AG09319 (cell line): Measurements from ENCODE around the gene GRIA3.
"Not testable (repeated sequence)": the region's sequence is repeated elsewhere in the genome, so short reads cannot be mapped to it uniquely, and the experiment has no call there.

Experiments used
- DNase-seq: peaks from one replicate; pipeline ENCODE4 v3.0.0-alpha.2; 2010; ENCODE audit warnings: low read depth; ENCODE audit errors: extremely low read depth
- CTCF ChIP-seq: IDR thresholded peaks from 2 replicates; pipeline ENCODE4 v1.5.1; 2011; ENCODE audit warnings: low read depth, mild to moderate bottlenecking, inconsistent platforms, low read length, moderate library complexity

Gene GRIA3

GRCh38 chrX:123361371-123361770 lies 177.3 kb downstream of the GRIA3 start:
- no peak for TF ChIP-seq CTCF
- DNase-seq = no peak

- not testable (repeated sequence) for DNase-seq
Observed at GRCh38 chrX:123386196-123386595, 202.1 kb downstream of the GRIA3 start.

GRCh38 chrX:123392921-123393320 lies 208.8 kb downstream of the GRIA3 start:
- no peak for DNase-seq

GRCh38 chrX:123399709-123400108 lies 215.6 kb downstream of the GRIA3 start:
- no peak for TF ChIP-seq CTCF
- no peak for DNase-seq

More at GRCh38 chrX:123392921-123393320, 208.8 kb downstream of the GRIA3 start:
- no peak for TF ChIP-seq CTCF

GRCh38 chrX:123405231-123405630 lies 221.2 kb downstream of the GRIA3 start:
- TF ChIP-seq CTCF = no peak
- no peak for DNase-seq

GRCh38 chrX:123408821-123409737 lies 225.0 kb downstream of the GRIA3 start:
- no peak for TF ChIP-seq CTCF
- no peak for DNase-seq

GRCh38 chrX:123422875-123423274 lies 238.8 kb downstream of the GRIA3 start:
- no peak for DNase-seq
- peak; percentile 71 for TF ChIP-seq CTCF

GRCh38 chrX:123424546-123424945 lies 240.5 kb downstream of the GRIA3 start:
- no peak for DNase-seq
- no peak for TF ChIP-seq CTCF
